BJ (cell line): Measurements from ENCODE around the gene SDK1. TPM values are rescaled to one million over a fixed set of nuclear protein-coding genes. Genes with fewer than 3 reads are reported as not detected.

Experiments used
- CTCF ChIA-PET: fragments of 350-600 bp; formaldehyde crosslinking; extraction: SDS; loops from one replicate; lab custom pipeline; 2021; ENCODE audit warnings: antibody characterized with exemption, inconsistent platforms; lab: Yijun Ruan, JAX
- POLR2A ChIA-PET: fragments of 300-600 bp; sonication (Branson Sonifier 250); formaldehyde crosslinking; extraction: SDS; loops from one replicate; lab custom pipeline; 2021; ENCODE audit warnings: antibody characterized with exemption; lab: Charles Lee
- DNase-seq: peaks from one replicate; pipeline ENCODE4 v3.0.0-alpha.2; 2011; ENCODE audit warnings: low read depth
- H3K27me3 ChIP-seq: 2 replicates; pipeline ENCODE4 v1.6.0; 2011; ENCODE audit warnings: low read length; ENCODE audit not compliant: control insufficient read depth, insufficient read depth
- H3K36me3 ChIP-seq: 2 replicates; pipeline ENCODE4 v1.5.1; 2011; ENCODE audit warnings: low read length; ENCODE audit not compliant: control insufficient read depth, insufficient read depth
- H3K4me3 ChIP-seq: 2 replicates; pipeline ENCODE4 v1.5.1; 2011; ENCODE audit warnings: low read depth, mild to moderate bottlenecking, control low read depth, low read length
- polyA plus RNA-seq: library from polyadenylated mRNA; depleted of rRNA; stranded (reverse); fragments of >200 nt; gene quantifications from 2 replicates; pipeline ENCODE4 v1.2.3, GENCODE V29; 2011
- TF ChIP-seq, protein P1 (sequence below): IDR thresholded peaks from 2 replicates; pipeline ENCODE4 v1.5.1; 2011; ENCODE audit warnings: low read depth, mild to moderate bottlenecking, control low read depth, inconsistent platforms, low read length, moderate library complexity; ENCODE audit not compliant: insufficient read depth

Gene SDK1
- polyA plus RNA-seq, 1 experiment, result 0.01 TPM

DNA sequence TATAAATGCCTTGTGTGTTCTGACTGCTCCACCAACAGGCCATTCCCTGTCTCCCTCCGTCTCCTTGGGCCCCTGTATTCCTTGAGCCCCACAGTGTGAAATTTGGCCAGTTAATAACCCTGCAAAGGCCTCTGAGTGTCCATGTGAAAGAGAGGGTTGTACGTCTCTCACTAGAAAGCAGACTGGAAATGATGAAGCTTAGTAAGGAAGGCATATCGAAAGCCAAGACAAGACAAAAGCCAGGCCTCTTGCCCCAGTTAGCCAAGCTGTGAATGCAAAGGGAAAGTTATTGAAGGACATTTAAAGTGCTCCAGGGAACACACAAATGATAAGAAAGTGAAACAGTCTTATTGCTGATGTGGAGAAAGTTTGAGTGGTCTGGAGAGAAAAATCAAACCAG is 680.2 kb downstream of the SDK1 start:
- CTCF ChIA-PET, result no interaction called here
- TF ChIP-seq, protein P1, sequence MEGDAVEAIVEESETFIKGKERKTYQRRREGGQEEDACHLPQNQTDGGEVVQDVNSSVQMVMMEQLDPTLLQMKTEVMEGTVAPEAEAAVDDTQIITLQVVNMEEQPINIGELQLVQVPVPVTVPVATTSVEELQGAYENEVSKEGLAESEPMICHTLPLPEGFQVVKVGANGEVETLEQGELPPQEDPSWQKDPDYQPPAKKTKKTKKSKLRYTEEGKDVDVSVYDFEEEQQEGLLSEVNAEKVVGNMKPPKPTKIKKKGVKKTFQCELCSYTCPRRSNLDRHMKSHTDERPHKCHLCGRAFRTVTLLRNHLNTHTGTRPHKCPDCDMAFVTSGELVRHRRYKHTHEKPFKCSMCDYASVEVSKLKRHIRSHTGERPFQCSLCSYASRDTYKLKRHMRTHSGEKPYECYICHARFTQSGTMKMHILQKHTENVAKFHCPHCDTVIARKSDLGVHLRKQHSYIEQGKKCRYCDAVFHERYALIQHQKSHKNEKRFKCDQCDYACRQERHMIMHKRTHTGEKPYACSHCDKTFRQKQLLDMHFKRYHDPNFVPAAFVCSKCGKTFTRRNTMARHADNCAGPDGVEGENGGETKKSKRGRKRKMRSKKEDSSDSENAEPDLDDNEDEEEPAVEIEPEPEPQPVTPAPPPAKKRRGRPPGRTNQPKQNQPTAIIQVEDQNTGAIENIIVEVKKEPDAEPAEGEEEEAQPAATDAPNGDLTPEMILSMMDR, result no peak

GRCh38 chr7:3984456-3984855 is 683.4 kb downstream of the SDK1 start:
- TF ChIP-seq, protein P1, result no peak
- ChIA-PET POLR2A (no interaction called here), CTCF (interaction anchor here (1.1 kb wide), 1 partner anchor 56 kb away, joined by 3 read pairs; no protein-coding TSS in a partner anchor)
- DNase-seq, result no peak
- Histone ChIP-seq H3K36me3 (no peaks in the 10 kb centered on the region), H3K27me3 (no peaks in the 10 kb centered on the region), H3K4me3 (no peak overlapping the region)

More for the DNA sequence above, 680.2 kb downstream of the SDK1 start:
- no peak overlapping the region for H3K4me3 ChIP-seq
- POLR2A ChIA-PET, result no interaction called here
- H3K36me3 ChIP-seq, result no peaks in the 10 kb centered on the region
- DNase-seq, result no peak
- H3K27me3 ChIP-seq, result no peaks in the 10 kb centered on the region

GRCh38 chr7:3986927-3987326 is 685.9 kb downstream of the SDK1 start:
- ChIA-PET POLR2A (no interaction called here), CTCF (no interaction called here)
- H3K36me3 ChIP-seq, result no peaks in the 10 kb centered on the region
- TF ChIP-seq, protein P1, result no peak
- H3K4me3 ChIP-seq, result no peak overlapping the region
- no peaks in the 10 kb centered on the region for H3K27me3 ChIP-seq
- no peak for DNase-seq

- no peaks in the 10 kb centered on the region for H3K36me3 ChIP-seq
- no peaks in the 10 kb centered on the region for H3K27me3 ChIP-seq
- no peak for DNase-seq
- CTCF ChIA-PET, result no interaction called here
- no peak overlapping the region for H3K4me3 ChIP-seq
- POLR2A ChIA-PET, result no interaction called here
- TF ChIP-seq, protein P1, result no peak
These were observed 686.4 kb downstream of the SDK1 start for GRCh38 chr7:3987426-3987927.

DNA sequence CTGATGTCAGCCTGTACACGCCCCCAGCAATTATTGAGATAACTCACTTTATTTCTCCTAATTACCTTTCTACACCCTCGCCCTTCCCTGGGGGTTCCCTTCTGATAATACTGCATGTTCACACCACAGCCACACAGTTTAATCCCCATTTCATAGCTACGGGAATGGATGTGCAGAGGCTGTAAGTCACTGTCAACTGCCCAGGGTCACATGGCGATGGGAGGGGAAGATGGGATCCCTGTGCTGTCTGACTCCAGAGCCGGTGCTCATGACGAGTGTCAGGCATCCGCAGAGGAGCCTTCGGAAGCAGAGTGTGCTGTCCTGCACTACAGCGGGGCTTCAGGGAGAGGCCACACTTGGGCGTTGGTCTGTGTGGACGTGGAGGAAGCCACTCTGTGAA is 688.7 kb downstream of the SDK1 start:
- ChIA-PET CTCF (no interaction called here), POLR2A (no interaction called here)

More for the DNA sequence above, 688.7 kb downstream of the SDK1 start:
- Histone ChIP-seq H3K4me3 (no peak overlapping the region), H3K27me3 (no peaks in the 10 kb centered on the region), H3K36me3 (no peaks in the 10 kb centered on the region)
- DNase-seq, result no peak
- TF ChIP-seq, protein P1, result no peak
